Mesenchymal stem cell (in vitro differentiated cells and primary cell): ENCODE data around the gene DUSP14.

Experiments used
- DNase-seq: peaks from one replicate; pipeline ENCODE4 v3.0.0-alpha.2; 2013
- H2AFZ ChIP-seq: one replicate; pipeline ENCODE4 v1.6.1; 2013; ENCODE audit warnings: low read depth, mild to moderate bottlenecking, control low read depth, inconsistent platforms, low read length, moderate library complexity
- H2AK5ac ChIP-seq: 2 replicates; pipeline ENCODE4 v1.6.1; 2013; ENCODE audit warnings: low read length, moderate library complexity, mild to moderate bottlenecking, inconsistent platforms; ENCODE audit not compliant: severe bottlenecking
- H2BK120ac ChIP-seq: one replicate; pipeline ENCODE4 v1.6.1; 2013; ENCODE audit warnings: low read depth, mild to moderate bottlenecking, inconsistent platforms, low read length, moderate library complexity
- H2BK12ac ChIP-seq, 2 experiments: one replicate each; pipeline ENCODE4 v1.6.1; 2013; ENCODE audit warnings: inconsistent platforms in 2 of 2, low read length in 2 of 2, mild to moderate bottlenecking in 2 of 2, moderate library complexity in 2 of 2, control low read depth in 1 of 2
- H2BK15ac ChIP-seq: one replicate; pipeline ENCODE4 v1.6.1; 2013; ENCODE audit warnings: mild to moderate bottlenecking, low read depth, inconsistent platforms; ENCODE audit not compliant: poor library complexity, severe bottlenecking
- H2BK5ac ChIP-seq: 2 replicates; pipeline ENCODE4 v1.6.1; 2013; ENCODE audit warnings: low read depth, mild to moderate bottlenecking, low read length, control low read depth, inconsistent platforms; ENCODE audit not compliant: poor library complexity, severe bottlenecking
- H3K14ac ChIP-seq, 2 experiments: one replicate each; pipeline ENCODE4 v1.6.1; 2013; ENCODE audit warnings: inconsistent platforms in 2 of 2, low read length in 2 of 2, control low read depth in 1 of 2, mild to moderate bottlenecking in 1 of 2, moderate library complexity in 1 of 2
- H3K18ac ChIP-seq, 2 experiments: one replicate each; pipeline ENCODE4 v1.6.1; 2013; ENCODE audit warnings: inconsistent platforms in 2 of 2, low read length in 2 of 2, control low read depth in 1 of 2, low read depth in 1 of 2, mild to moderate bottlenecking in 1 of 2
- H3K23ac ChIP-seq, 2 experiments: one replicate each; pipeline ENCODE4 v1.6.1; 2013; ENCODE audit warnings: inconsistent platforms in 2 of 2, low read length in 2 of 2, mild to moderate bottlenecking in 2 of 2, moderate library complexity in 2 of 2, control low read depth in 1 of 2
- H3K27ac ChIP-seq: 2 replicates; pipeline ENCODE4 v1.5.1; 2013; ENCODE audit warnings: mild to moderate bottlenecking, moderate library complexity, low read length, control low read depth, inconsistent platforms; ENCODE audit not compliant: poor library complexity, severe bottlenecking
- H3K27me3 ChIP-seq, 2 experiments: 2 replicates each; pipeline versions ENCODE4 v1.6.1 to v1.7.0; 2013; ENCODE audit warnings: low read length in 2 of 2, mild to moderate bottlenecking in 2 of 2, moderate library complexity in 2 of 2, control low read depth in 1 of 2, inconsistent platforms in 1 of 2; ENCODE audit not compliant: control insufficient read depth in 1 of 2, insufficient read depth in 1 of 2
- H3K36me3 ChIP-seq, 2 experiments: 2 replicates each; pipeline versions ENCODE4 v1.6.1 to v1.7.0; 2013; ENCODE audit warnings: low read length in 2 of 2, control low read depth in 1 of 2, inconsistent platforms in 1 of 2, low read depth in 1 of 2, mild to moderate bottlenecking in 1 of 2; ENCODE audit not compliant: insufficient read depth in 2 of 2, control insufficient read depth in 1 of 2
- H3K4ac ChIP-seq, 2 experiments: one replicate each; pipeline ENCODE4 v1.6.1; 2013; ENCODE audit warnings: inconsistent platforms in 2 of 2, low read length in 2 of 2, mild to moderate bottlenecking in 2 of 2, moderate library complexity in 2 of 2, control low read depth in 1 of 2, low read depth in 1 of 2
- H3K4me1 ChIP-seq: 2 replicates; pipeline ENCODE4 v1.6.1; 2013; ENCODE audit warnings: low read depth, low read length, control low read depth; ENCODE audit not compliant: control insufficient read depth, insufficient read depth
- H3K4me2 ChIP-seq: 2 replicates; pipeline ENCODE4 v1.6.1; 2013; ENCODE audit warnings: low read length, mild to moderate bottlenecking, inconsistent platforms; ENCODE audit not compliant: poor library complexity, severe bottlenecking
- H3K4me3 ChIP-seq, 2 experiments: 2 replicates each; pipeline versions ENCODE4 v1.5.1 to v1.7.0; 2013; ENCODE audit warnings: low read length in 2 of 2, mild to moderate bottlenecking in 2 of 2, control low read depth in 1 of 2, low read depth in 1 of 2; ENCODE audit not compliant: insufficient read depth in 1 of 2
- H3K79me1 ChIP-seq: replicated peaks from 2 replicates; pipeline ENCODE4 v1.6.1; 2013; ENCODE audit warnings: mild to moderate bottlenecking, control low read depth, low read length, inconsistent platforms; ENCODE audit not compliant: poor library complexity, severe bottlenecking
- H3K9ac ChIP-seq: 2 replicates; pipeline ENCODE4 v1.7.0; 2013; ENCODE audit warnings: mild to moderate bottlenecking, low read length, moderate library complexity
- H3K9me3 ChIP-seq: 2 replicates; pipeline ENCODE4 v1.7.0; 2013; ENCODE audit warnings: mild to moderate bottlenecking, low read length; ENCODE audit not compliant: control insufficient read depth
- H4K8ac ChIP-seq: one replicate; pipeline ENCODE4 v1.6.1; 2013; ENCODE audit warnings: inconsistent platforms, mild to moderate bottlenecking, low read length, moderate library complexity
- H4K91ac ChIP-seq: one replicate; pipeline ENCODE4 v1.6.1; 2013; ENCODE audit warnings: mild to moderate bottlenecking, low read length, inconsistent platforms
- WGBS: methylation state at CpG from one replicate; pipeline ENCODE4 v1.1.7; 2013; ENCODE audit warnings: mixed read lengths; 5-methylcytosine and 5-hydroxymethylcytosine counted together

DUSP14 gene

GRCh38 chr17:37502009-37502936 is 12.6 kb downstream of the DUSP14 start:
- H2BK120ac ChIP-seq = no peak overlapping the region
- H3K4me2 ChIP-seq = no peak overlapping the region
- H2BK12ac ChIP-seq = no peak overlapping the region
- H3K4me3 ChIP-seq = no peak overlapping the region
- H3K4ac ChIP-seq = no peak overlapping the region
- H2BK15ac ChIP-seq = no peak overlapping the region
- 95% methylated on average over 9 of the region's 10 CpGs for WGBS
- H4K8ac ChIP-seq = no peak overlapping the region
- H3K9me3 ChIP-seq = no peaks in the 10 kb centered on the region
- no peak overlapping the region for H3K9ac ChIP-seq
- H3K18ac ChIP-seq = no peak overlapping the region
- H2BK5ac ChIP-seq = no peak overlapping the region
- H3K4me1 ChIP-seq = peaks cover 6% of the 10 kb centered on the region
- H4K91ac ChIP-seq = no peak overlapping the region
- H3K27ac ChIP-seq = no peak overlapping the region
- no peaks in the 10 kb centered on the region for H3K27me3 ChIP-seq
- no peak overlapping the region for H3K23ac ChIP-seq
- no peak overlapping the region for H3K14ac ChIP-seq
- H2AFZ ChIP-seq = no peak overlapping the region
- H2AK5ac ChIP-seq = no peak overlapping the region
- peaks cover 12% of the 10 kb centered on the region for H3K79me1 ChIP-seq
- no peak for DNase-seq
- H3K36me3 ChIP-seq = peaks cover 20 to 44% of the 10 kb centered on the region in 2 experiments

GRCh38 chr17:37503148-37503547 is 13.5 kb downstream of the DUSP14 start:
- Histone ChIP-seq H3K9ac (no peak overlapping the region), H3K4me3 (no peak overlapping the region), H3K4me2 (no peak overlapping the region), H4K8ac (no peak overlapping the region), H3K23ac (no peak overlapping the region), H3K14ac (no peak overlapping the region), H3K79me1 (peaks cover 10% of the 10 kb centered on the region), H2BK120ac (no peak overlapping the region), H2AFZ (no peak overlapping the region), H3K36me3 (peaks cover 25 to 52% of the 10 kb centered on the region in 2 experiments), H3K9me3 (no peaks in the 10 kb centered on the region), H2BK15ac (no peak overlapping the region), H3K4ac (no peak overlapping the region), H3K18ac (no peak overlapping the region), H2BK5ac (no peak overlapping the region), H3K27me3 (no peaks in the 10 kb centered on the region), H3K27ac (no peak overlapping the region), H3K4me1 (peaks cover 7% of the 10 kb centered on the region), H4K91ac (no peak overlapping the region), H2AK5ac (no peak overlapping the region), H2BK12ac (no peak overlapping the region)
- no peak for DNase-seq
- WGBS = 100% methylated on average over 5 of the region's 6 CpGs

GRCh38 chr17:37505333-37505732 is 15.6 kb downstream of the DUSP14 start:
- Histone ChIP-seq H4K8ac (no peak overlapping the region), H2AK5ac (no peak overlapping the region), H3K23ac (no peak overlapping the region), H2AFZ (no peak overlapping the region), H3K4me1 (peaks cover 7% of the 10 kb centered on the region), H2BK15ac (no peak overlapping the region), H3K36me3 (peaks cover 28 to 55% of the 10 kb centered on the region in 2 experiments), H2BK120ac (no peak overlapping the region), H3K4me3 (no peak overlapping the region), H2BK12ac (no peak overlapping the region), H3K4me2 (no peak overlapping the region), H2BK5ac (no peak overlapping the region), H3K79me1 (peaks cover 11% of the 10 kb centered on the region), H3K9me3 (no peaks in the 10 kb centered on the region), H3K9ac (no peak overlapping the region), H3K27ac (no peak overlapping the region), H3K18ac (no peak overlapping the region), H3K4ac (no peak overlapping the region), H3K14ac (no peak overlapping the region), H3K27me3 (no peaks in the 10 kb centered on the region), H4K91ac (no peak overlapping the region)
- WGBS = 95% methylated on average over 2 of the region's 3 CpGs
- no peak for DNase-seq

- Histone ChIP-seq H3K27me3 (no peaks in the 10 kb centered on the region), H2BK12ac (no peak overlapping the region), H4K91ac (peak overlapping the region; percentile 35), H2BK5ac (no peak overlapping the region), H3K4me1 (peaks cover 7% of the 10 kb centered on the region), H4K8ac (peak overlapping the region; percentile 73), H3K9ac (no peak overlapping the region), H3K23ac (no peak overlapping the region), H2BK120ac (no peak overlapping the region), H3K79me1 (peaks cover 10% of the 10 kb centered on the region), H2AFZ (no peak overlapping the region), H3K9me3 (no peaks in the 10 kb centered on the region), H2AK5ac (no peak overlapping the region), H3K27ac (no peak overlapping the region), H3K4me2 (no peak overlapping the region), H3K14ac (no peak overlapping the region), H3K36me3 (peaks cover 32 to 53% of the 10 kb centered on the region in 2 experiments), H3K18ac (no peak overlapping the region), H2BK15ac (no peak overlapping the region), H3K4me3 (no peak overlapping the region), H3K4ac (no peak overlapping the region)
- DNase-seq = peak; percentile 58
- 74% methylated on average over 10 of the region's 10 CpGs for WGBS
Observed at GRCh38 chr17:37506678-37507077, 17.0 kb downstream of the DUSP14 start.
